AG09309 (cell line): ENCODE measurements around the gene DEFB132.

Experiments used
- DNase-seq: peaks from one replicate; pipeline ENCODE4 v3.0.0-alpha.2; 2010; ENCODE audit warnings: low read depth
- H3K4me3 ChIP-seq: 2 replicates; pipeline ENCODE4 v1.5.1; 2011; ENCODE audit warnings: mild to moderate bottlenecking, low read depth, low read length, moderate library complexity; ENCODE audit not compliant: control insufficient read depth
- TF ChIP-seq, protein P1 (sequence below): IDR thresholded peaks from 2 replicates; pipeline ENCODE4 v1.5.1; 2011; ENCODE audit warnings: mild to moderate bottlenecking, low read depth, low read length, inconsistent platforms; ENCODE audit not compliant: insufficient read depth, control insufficient read depth; ENCODE audit errors: missing control alignments

Gene DEFB132

DNA sequence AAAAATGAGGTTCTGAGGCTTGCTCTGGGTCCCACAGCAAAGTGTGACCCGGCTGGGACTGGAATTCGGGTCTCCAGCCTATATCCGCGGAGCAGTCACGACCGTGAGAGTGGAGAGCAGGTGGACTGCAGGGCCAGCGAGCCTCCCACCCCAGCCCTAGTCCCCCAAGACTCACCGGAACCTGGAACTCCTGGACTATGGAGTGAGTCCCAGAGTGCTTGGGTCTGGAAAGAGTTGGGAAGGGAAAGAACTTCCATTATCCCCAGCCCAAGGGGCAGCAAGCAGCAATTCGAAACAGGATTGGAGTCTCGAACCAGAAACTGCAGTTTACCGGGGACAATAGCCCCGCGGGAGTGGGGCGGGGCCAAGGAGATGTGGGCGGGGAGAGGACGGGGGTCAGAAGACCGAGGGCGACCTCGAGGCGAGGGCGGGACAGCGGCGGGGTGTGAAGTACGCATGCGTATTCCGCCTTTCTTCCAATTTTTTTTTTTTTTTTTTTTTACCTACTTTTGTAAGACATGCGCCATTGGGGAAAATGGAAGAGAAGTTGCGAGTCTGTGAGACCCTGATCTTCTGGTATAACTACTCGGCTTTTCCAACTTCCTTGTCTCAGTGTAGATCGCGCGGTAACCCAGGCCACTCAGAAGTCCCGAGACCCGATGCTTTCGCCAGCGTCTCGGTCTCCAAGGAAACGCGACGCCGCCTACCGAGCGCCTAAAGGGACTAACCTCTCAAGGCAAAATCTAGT lies 32.7 kb downstream of the DEFB132 start, which contains the start of gene C20orf96:
Gene C20orf96 (minus strand): TSS at position 667 of the 748 bp plus-strand sequence. CDS start 140 bp downstream, at position 527.
- DNase-seq = peak; percentile 68
- TF ChIP-seq, protein P1, sequence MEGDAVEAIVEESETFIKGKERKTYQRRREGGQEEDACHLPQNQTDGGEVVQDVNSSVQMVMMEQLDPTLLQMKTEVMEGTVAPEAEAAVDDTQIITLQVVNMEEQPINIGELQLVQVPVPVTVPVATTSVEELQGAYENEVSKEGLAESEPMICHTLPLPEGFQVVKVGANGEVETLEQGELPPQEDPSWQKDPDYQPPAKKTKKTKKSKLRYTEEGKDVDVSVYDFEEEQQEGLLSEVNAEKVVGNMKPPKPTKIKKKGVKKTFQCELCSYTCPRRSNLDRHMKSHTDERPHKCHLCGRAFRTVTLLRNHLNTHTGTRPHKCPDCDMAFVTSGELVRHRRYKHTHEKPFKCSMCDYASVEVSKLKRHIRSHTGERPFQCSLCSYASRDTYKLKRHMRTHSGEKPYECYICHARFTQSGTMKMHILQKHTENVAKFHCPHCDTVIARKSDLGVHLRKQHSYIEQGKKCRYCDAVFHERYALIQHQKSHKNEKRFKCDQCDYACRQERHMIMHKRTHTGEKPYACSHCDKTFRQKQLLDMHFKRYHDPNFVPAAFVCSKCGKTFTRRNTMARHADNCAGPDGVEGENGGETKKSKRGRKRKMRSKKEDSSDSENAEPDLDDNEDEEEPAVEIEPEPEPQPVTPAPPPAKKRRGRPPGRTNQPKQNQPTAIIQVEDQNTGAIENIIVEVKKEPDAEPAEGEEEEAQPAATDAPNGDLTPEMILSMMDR = peak; percentile 49
- H3K4me3 ChIP-seq = peak within 1 kb of the TSS; percentile 96

DNA sequence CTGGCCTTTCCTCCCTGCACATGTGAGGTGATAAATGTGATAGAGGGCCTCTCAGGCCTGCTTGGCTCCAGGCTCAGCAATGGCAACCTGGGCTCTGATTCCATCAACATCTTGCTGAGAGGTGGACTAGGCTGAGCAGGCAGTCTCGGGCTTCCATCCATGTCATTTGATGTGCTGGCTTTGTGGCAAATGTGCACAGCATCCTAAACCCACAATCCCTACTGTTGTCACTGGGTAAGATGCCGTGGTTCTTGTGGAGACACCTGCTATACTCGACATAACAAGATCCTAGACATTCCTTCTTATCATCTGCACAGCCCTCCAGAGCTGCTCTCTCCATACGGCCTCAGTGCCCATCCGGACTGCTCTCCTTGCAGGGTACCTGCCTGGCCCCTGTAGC lies 37.1 kb downstream of the DEFB132 start:
- no peak for DNase-seq
- no peak overlapping the region for H3K4me3 ChIP-seq
- TF ChIP-seq, protein P1 = no peak

DNA sequence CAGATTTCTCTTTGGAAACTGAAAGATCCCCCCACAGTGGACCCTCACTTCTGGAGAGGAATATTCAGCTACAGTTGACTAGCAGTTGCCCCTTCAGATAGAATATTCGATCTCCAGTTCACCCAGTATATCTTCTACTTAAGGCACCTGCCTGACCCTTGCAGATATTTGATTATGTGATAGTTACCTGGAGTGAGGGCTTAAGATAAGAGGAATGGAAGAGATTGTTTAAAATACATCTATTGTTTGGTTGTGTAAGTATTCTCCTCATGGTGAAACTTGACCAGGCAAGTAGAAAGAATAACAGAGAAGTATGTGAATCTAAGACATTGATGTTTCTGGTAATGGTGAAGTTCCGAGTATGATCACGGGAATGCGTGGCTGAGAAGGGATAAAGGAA lies 38.3 kb downstream of the DEFB132 start:
- TF ChIP-seq, protein P1 = no peak

DNA sequence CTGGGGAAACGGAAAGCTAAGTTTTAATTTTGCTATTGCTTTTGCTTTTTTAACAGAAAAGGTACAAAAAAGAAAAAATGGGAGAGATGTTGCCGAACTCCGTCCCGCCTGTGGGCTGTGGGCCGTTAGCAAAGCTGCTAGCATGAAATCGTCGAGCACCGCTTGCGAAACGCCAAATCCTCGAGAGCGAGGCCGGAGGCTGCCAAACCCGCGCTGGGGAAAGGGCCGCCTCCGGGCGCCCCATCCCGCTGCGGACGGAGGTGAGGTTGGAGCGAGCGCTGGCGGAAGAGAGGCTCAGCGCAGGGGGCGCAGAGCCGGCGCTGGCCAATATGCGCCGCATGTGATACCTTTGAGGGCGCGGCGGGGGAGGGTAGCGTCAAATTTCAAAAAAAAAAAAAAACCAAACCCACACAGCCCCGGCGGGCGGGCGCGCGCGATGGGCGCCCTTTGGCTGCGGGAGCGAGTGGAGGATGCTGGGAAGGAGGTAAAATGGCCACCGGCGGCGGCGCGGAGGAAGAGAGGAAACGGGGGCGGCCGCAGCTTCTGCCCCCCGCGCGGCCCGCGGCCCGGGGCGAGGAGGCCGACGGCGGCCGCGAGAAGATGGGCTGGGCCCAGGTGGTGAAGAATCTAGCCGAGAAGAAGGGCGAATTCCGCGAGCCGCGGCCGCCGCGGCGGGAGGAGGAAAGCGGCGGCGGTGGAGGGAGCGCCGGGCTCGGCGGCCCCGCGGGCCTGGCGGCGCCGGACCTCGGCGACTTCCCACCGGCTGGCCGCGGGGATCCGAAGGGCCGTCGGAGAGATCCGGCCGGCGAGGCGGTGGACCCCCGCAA lies 39.8 kb downstream of the DEFB132 start, which contains the start of gene ZCCHC3:
Gene ZCCHC3 (plus strand): TSS at position 473 of the 827 bp plus-strand sequence. CDS start 17 bp downstream, at position 490.
- TF ChIP-seq, protein P1 = no peak
- peak; percentile 80 for DNase-seq
- H3K4me3 ChIP-seq = peak within 1 kb of the TSS; percentile 84

More for the DNA sequence above, 38.3 kb downstream of the DEFB132 start:
- no peak overlapping the region for H3K4me3 ChIP-seq
- no peak for DNase-seq

DNA sequence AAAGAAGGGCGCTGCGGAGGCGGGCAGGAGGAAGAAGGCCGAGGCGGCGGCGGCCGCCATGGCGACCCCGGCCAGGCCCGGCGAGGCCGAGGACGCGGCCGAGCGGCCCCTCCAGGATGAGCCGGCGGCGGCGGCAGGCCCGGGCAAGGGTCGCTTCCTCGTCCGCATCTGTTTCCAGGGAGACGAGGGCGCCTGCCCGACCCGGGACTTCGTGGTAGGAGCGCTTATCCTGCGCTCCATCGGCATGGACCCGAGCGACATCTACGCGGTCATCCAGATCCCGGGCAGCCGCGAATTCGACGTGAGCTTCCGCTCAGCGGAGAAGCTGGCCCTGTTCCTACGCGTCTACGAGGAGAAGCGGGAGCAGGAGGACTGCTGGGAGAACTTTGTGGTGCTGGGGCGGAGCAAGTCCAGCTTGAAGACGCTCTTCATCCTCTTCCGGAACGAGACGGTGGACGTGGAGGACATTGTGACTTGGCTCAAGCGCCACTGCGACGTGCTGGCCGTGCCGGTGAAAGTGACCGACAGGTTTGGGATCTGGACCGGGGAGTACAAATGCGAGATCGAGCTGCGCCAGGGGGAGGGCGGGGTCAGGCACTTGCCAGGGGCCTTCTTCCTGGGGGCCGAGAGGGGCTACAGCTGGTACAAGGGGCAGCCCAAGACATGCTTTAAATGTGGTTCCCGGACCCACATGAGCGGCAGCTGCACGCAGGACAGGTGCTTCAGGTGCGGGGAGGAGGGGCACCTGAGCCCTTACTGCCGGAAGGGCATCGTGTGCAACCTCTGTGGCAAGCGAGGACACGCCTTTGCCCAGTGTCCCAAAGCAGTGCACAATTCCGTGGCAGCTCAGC lies 40.6 kb downstream of the DEFB132 start:
- DNase-seq = no peak
- TF ChIP-seq, protein P1 = no peak
- H3K4me3 ChIP-seq = peak overlapping the region; percentile 84
